VCaP (cell line): ENCODE results near the gene ZNF48.
A peak's percentile ranks its signal among the peaks of the same experiment; 100 is the strongest.

Source experiments
- H3K27ac ChIP-seq: fragments of 450-650 bp; 2 replicates; pipeline ENCODE4 v1.5.1; 2017
- CTCF ChIP-seq: fragments of 450-650 bp; conservative IDR thresholded peaks from 2 replicates; pipeline ENCODE4 v1.5.1; 2017; ENCODE audit warnings: mild to moderate bottlenecking, moderate library complexity

Gene ZNF48

GRCh38 chr16:30351586-30352419 lies 43.4 kb upstream of the ZNF48 start:
- no peak for TF ChIP-seq CTCF
- no peak overlapping the region for H3K27ac ChIP-seq

- no peak overlapping the region for H3K27ac ChIP-seq
Measured at GRCh38 chr16:30352488-30353401, 42.5 kb upstream of the ZNF48 start.

GRCh38 chr16:30353438-30354129 lies 41.6 kb upstream of the ZNF48 start:
- no peak overlapping the region for H3K27ac ChIP-seq
- TF ChIP-seq CTCF = no peak

More at GRCh38 chr16:30352488-30353401, 42.5 kb upstream of the ZNF48 start:
- TF ChIP-seq CTCF = no peak

- H3K27ac ChIP-seq = peak overlapping the region; percentile 78
- no peak for TF ChIP-seq CTCF
Measured at GRCh38 chr16:30354423-30355143, 40.6 kb upstream of the ZNF48 start.

GRCh38 chr16:30355144-30355953 lies 39.9 kb upstream of the ZNF48 start, which contains the start of gene CD2BP2:
Gene CD2BP2, minus strand, starts transcription at chr16:30355308. Its CDS starts 627 bp downstream, at chr16:30354681.
- TF ChIP-seq CTCF = no peak
- H3K27ac ChIP-seq = peak within 1 kb of the TSS; percentile 78

- TF ChIP-seq CTCF = no peak
- H3K27ac ChIP-seq = peak overlapping the region; percentile 78
Measured at GRCh38 chr16:30355954-30356308, 39.3 kb upstream of the ZNF48 start.
